ENCODE data around the gene PEX13.

DNA sequence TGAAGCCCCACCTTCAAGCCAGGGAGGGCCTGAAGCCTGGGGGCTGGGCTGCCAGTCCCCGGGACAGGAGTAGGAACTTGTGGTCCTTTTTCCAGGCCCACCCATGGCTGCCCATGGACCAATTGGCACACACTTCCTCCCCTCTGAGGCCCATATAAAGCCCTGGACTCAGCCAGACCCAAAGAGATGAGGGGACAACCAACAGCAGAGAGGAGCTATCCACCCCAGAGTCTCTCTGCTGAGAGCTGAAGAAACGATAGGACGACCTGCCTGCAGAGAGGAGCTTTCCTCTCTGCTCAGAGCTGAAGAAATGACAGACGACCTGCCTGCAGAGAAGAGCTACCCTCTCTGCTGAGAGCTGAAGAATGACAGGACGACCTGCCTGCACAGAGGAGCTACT lies 43.8 kb upstream of the PEX13 start:
- TF ChIP-seq POLR2A (IDR thresholded peaks at IDR 0.05; ENCODE audit: low read depth, low read length) (no peak), POLR2AphosphoS5 (IDR thresholded peaks at IDR 0.05; ENCODE audit: low read depth, low read length) (no peak)
